ENCODE results near the gene AICDA.

DNA sequence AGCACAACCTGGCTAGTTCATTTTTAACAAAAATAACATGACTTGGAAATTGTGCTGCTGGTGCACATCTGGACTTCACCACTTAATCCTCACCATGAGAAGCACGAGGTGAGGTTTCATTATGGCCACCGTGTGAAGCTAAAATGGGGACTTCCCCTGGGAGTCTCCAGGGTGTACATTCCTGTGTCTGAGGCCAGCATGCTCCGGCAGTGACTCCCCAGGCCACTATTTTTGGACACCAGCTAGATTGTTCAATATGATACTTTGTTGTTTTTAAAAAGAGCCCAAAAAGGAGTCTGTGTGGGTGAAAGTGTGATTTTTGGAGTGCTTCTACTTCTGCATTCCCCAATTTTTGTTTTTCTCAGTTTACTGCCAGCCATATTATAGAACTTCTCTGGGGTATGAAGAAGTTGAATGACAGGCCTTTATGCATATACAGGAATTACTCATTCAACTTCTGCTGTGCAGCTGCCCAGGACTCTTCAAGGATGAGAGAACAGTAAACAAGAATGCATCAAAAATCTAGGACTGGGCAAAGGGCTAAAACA, 16.9 kb upstream of the AICDA start:
- TF ChIP-seq POLR2A (IDR thresholded peaks at IDR 0.05) = no peak
- TF ChIP-seq, protein P1, sequence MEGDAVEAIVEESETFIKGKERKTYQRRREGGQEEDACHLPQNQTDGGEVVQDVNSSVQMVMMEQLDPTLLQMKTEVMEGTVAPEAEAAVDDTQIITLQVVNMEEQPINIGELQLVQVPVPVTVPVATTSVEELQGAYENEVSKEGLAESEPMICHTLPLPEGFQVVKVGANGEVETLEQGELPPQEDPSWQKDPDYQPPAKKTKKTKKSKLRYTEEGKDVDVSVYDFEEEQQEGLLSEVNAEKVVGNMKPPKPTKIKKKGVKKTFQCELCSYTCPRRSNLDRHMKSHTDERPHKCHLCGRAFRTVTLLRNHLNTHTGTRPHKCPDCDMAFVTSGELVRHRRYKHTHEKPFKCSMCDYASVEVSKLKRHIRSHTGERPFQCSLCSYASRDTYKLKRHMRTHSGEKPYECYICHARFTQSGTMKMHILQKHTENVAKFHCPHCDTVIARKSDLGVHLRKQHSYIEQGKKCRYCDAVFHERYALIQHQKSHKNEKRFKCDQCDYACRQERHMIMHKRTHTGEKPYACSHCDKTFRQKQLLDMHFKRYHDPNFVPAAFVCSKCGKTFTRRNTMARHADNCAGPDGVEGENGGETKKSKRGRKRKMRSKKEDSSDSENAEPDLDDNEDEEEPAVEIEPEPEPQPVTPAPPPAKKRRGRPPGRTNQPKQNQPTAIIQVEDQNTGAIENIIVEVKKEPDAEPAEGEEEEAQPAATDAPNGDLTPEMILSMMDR (IDR thresholded peaks at IDR 0.05) = no peak
- TF ChIP-seq EP300 (IDR thresholded peaks at IDR 0.05) = no peak
- TF ChIP-seq POLR2AphosphoS5 (IDR thresholded peaks at IDR 0.05) = no peak
